ENCODE measurements around the gene PTPN1.

The PTPN1 gene

DNA sequence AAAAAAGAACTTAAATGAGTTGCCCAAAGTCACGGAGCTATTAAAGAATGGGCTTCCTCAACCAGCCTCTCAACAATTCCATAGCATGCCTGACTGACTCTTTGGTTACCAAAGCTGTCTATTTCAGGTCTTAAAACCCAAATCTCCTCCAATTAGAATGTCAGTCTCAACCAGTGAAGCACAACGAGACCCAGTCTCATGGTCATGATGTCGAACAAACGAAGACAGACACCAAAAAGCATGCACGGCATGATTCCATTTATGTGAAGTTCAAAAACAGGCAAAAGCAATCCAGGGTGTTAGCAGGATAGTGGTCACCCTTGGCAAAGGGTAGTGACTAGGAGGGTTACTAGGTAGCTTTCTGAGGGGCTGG is 16.3 kb upstream of the PTPN1 start:
- TF ChIP-seq, protein P1, sequence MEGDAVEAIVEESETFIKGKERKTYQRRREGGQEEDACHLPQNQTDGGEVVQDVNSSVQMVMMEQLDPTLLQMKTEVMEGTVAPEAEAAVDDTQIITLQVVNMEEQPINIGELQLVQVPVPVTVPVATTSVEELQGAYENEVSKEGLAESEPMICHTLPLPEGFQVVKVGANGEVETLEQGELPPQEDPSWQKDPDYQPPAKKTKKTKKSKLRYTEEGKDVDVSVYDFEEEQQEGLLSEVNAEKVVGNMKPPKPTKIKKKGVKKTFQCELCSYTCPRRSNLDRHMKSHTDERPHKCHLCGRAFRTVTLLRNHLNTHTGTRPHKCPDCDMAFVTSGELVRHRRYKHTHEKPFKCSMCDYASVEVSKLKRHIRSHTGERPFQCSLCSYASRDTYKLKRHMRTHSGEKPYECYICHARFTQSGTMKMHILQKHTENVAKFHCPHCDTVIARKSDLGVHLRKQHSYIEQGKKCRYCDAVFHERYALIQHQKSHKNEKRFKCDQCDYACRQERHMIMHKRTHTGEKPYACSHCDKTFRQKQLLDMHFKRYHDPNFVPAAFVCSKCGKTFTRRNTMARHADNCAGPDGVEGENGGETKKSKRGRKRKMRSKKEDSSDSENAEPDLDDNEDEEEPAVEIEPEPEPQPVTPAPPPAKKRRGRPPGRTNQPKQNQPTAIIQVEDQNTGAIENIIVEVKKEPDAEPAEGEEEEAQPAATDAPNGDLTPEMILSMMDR (IDR thresholded peaks at IDR 0.05; ENCODE audit: borderline replicate concordance, insufficient read depth, low read depth, low read length), result no peak
- no peak overlapping the region for H3K4me3 ChIP-seq (ENCODE audit: low read depth, low read length)

DNA sequence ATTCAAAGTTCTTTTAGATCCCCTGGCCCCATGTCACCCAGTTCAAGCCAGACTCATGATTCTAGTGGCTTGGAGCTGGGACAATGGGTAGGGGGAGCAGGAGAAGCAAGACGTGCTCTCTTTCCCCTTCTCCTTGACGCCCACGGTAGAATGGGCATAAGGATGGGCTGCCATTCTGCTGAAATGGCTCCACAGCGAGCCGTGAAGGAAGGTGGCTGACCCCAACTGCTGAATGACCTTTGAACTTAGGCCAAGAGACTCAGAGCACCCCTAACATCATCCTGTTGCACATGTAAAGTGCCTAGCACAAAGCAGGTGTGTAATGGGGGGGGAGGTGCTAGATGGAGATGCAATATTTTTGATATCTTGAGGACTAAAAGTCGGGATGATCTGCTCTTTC is 15.8 kb upstream of the PTPN1 start:
- no peak overlapping the region for H3K4me3 ChIP-seq (ENCODE audit: low read depth, low read length)
- TF ChIP-seq, protein P1 (IDR thresholded peaks at IDR 0.05; ENCODE audit: borderline replicate concordance, insufficient read depth, low read depth, low read length), result no peak

DNA sequence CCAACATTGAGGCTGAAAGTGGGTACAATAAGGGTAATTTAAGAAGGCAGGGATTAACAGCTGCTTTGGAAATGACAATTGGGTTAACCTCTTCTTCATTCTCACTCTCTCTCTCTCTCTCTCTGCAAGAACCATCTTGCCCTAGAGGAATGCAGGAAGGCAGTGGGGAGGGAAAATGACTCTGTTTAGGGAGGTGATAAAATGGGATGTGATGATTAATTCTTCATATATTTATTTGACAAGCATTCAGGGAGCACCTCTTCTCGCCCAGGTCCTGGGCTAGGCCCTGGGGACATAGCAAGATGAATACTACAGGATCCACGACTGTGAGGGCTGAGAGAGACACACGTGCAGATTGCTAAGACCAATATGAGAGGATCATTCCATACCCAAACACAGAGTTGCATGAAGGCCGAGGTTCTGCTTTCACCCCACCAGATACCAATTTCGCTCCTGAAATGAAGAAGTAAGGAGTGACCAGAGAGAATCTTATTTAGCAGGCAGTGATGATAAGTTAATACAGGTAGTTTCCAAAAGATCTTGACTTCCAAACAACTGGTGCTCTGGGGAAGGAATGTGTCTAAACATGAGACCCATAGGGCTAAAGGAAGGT is 13.3 kb upstream of the PTPN1 start:
- TF ChIP-seq, protein P1 (IDR thresholded peaks at IDR 0.05; ENCODE audit: borderline replicate concordance, insufficient read depth, low read depth, low read length), result no peak

DNA sequence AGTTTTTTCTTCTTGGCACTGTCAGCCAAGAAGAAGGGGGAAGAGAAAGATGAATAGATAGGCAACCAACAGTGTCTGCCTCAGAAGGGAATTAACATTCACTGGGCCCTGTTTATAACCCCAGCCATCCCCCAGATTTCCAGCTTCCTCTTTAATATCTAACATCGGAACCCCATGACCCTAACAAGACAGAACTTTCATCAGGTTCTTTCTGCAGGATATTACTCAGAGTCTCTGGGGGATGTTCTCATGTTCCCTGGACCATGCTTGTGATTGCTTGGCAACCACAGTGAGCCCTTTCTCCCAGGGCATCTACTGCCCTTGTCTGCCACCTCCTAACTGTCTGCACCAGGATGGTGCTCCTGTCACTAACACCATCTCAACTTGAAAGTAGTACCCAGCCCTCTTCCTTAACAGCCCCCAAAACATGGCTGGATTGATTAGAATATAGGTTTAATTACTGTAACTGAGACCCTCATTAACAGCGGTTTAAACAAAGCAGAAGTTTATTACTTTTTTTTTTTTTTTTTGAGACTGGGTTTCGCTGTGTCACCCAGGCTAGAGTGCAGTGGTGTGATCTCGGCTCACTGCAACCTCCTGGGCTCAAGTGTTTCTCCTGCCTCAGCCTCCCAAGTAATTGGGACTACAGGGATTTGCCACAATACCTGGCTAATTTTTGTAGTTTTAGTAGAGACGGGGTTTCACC is 12.0 kb upstream of the PTPN1 start:
- TF ChIP-seq, protein P1 (IDR thresholded peaks at IDR 0.05; ENCODE audit: borderline replicate concordance, insufficient read depth, low read depth, low read length), result no peak
- H3K4me3 ChIP-seq (ENCODE audit: low read depth, low read length), result no peak overlapping the region

More for the DNA sequence above, 13.3 kb upstream of the PTPN1 start:
- H3K4me3 ChIP-seq (ENCODE audit: low read depth, low read length), result no peak overlapping the region

DNA sequence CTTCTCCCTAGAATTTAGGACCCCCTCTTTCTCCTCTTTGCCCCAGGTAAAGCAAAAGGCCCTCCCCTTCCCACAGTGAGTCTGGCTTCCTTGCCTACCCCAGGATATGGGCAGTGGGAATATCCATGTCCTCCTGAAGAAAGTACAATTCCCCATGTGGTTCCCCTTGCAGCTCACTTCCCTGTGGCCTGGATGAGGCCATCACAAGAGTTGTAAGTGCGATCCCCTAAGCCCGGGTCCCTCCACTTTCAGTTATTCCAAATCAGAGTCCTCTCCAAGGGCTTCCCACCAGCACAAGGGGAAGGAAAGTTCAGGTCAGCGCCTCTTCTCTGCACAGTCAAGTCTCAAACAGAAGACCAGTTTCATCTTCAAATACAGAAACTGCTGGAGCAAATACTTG is 10.2 kb upstream of the PTPN1 start:
- no peak overlapping the region for H3K4me3 ChIP-seq (ENCODE audit: low read depth, low read length)
- TF ChIP-seq, protein P1 (IDR thresholded peaks at IDR 0.05; ENCODE audit: borderline replicate concordance, insufficient read depth, low read depth, low read length), result no peak

DNA sequence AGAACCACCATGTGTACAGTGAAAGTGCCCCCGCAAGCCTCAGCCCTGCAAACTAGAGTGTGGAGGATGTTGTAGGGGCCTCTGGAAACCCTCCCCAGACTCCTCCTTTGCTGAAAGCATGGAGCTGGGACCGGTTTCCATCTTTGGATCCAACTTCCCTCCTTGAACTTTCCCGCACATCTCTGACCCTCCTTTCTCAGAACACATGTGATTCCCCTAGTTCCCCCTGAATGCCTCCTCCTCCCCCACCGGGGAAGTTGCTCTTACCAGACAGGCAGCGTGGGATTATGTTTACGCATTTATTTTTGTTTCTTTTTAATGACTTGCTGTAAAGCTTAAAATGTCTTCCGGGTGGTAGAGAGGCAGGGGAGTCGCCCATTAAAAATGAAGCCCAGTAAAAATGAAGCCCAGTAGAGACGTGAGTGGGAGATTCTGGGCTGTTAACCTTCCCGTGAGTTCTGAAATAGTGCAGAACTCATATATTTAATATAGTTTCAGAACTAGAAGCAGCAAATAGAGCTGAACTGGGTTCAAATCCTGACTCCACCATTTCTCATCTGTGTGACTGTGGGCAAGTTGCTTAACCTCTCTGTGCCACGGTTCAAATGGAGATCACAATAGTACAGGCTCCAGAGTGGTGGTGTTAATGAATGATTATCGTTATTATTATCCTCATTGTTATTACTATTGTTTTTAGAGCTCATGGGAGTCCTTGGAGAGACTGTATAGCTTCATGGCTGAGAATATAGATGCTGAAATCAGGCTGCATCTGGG is 8.0 kb upstream of the PTPN1 start:
- no peak overlapping the region for H3K4me3 ChIP-seq (ENCODE audit: low read depth, low read length)
- TF ChIP-seq, protein P1 (IDR thresholded peaks at IDR 0.05; ENCODE audit: borderline replicate concordance, insufficient read depth, low read depth, low read length), result no peak
